Transverse colon (tissue), 4 donors: Measurements from ENCODE around the gene HBG2. TPM values are rescaled to one million over a fixed set of nuclear protein-coding genes. Genes with fewer than 3 reads are reported as not detected.

Experiments
- DNase-seq: peaks from one replicate; pipeline ENCODE4 v3.0.0-alpha.2; 2019
- H3K27ac ChIP-seq, 4 donors: fragments of 200-600 bp; sonication (generic); 2 replicates each; pipeline ENCODE4 v1.5.1; 2016 to 2018; ENCODE audit warnings: inconsistent platforms in 4 of 4
- H3K27me3 ChIP-seq: fragments of 200-600 bp; sonication (generic); 2 replicates; pipeline ENCODE4 v1.5.1; 2017; ENCODE audit warnings: inconsistent platforms
- H3K36me3 ChIP-seq, 4 donors: fragments of 200-600 bp; sonication (generic); 2 replicates each; pipeline ENCODE4 v1.5.1; 2017 to 2019; ENCODE audit warnings: inconsistent platforms in 4 of 4
- H3K4me1 ChIP-seq, 4 donors: fragments of 200-600 bp; sonication (generic); 2 replicates each; pipeline ENCODE4 v1.5.1; 2017 to 2020; ENCODE audit warnings: inconsistent platforms in 4 of 4
- H3K4me3 ChIP-seq, 4 donors: fragments of 200-600 bp; sonication (generic); 1 replicate in 1 of 4; 2 replicates in 3 of 4; pipeline versions ENCODE4 v1.5.1 to v1.6.1; 2017 to 2019; ENCODE audit warnings: inconsistent platforms in 4 of 4
- H3K9me3 ChIP-seq, 2 donors: fragments of 200-600 bp; sonication (generic); 2 replicates each; pipeline ENCODE4 v1.5.1; 2017 to 2019; ENCODE audit warnings: inconsistent platforms in 2 of 2
- CTCF ChIP-seq, 5 experiments: fragments of 200-600 bp in 3 of 5; fragments of 450-650 bp in 2 of 5; sonication (generic) in 3 of 5; IDR thresholded peaks; 1 replicate in 2 of 5; 2 replicates in 3 of 5; pipeline ENCODE4 v1.5.1; 2016 to 2017; ENCODE audit warnings: antibody characterized with exemption in 5 of 5, inconsistent platforms in 3 of 5, mild to moderate bottlenecking in 2 of 5, moderate library complexity in 1 of 5
- EP300 ChIP-seq: sonication (generic); formaldehyde crosslinking; IDR thresholded peaks from one replicate; pipeline ENCODE4 v1.6.1; 2017; ENCODE audit warnings: antibody characterized with exemption, low read depth
- POLR2A ChIP-seq: fragments of 450-650 bp; IDR thresholded peaks from one replicate; pipeline ENCODE4 v1.6.1; 2016; ENCODE audit warnings: antibody characterized with exemption, mild to moderate bottlenecking, moderate library complexity
- POLR2AphosphoS5 ChIP-seq, 3 donors: sonication (generic); formaldehyde crosslinking; IDR thresholded peaks; one replicate each; pipeline ENCODE4 v1.6.1; 2016; ENCODE audit warnings: antibody characterized with exemption in 3 of 3
- WGBS, 2 donors: methylation state at CpG; one replicate each; pipeline ENCODE4 v1.1.5; 2018; ENCODE audit warnings: low coverage in 1 of 2; 5-methylcytosine and 5-hydroxymethylcytosine counted together
- in situ Hi-C, 4 donors: fragments of 200-750 bp; cut with MboI; loops; one replicate each; pipeline versions ENCODE4 v1.15.0 to v1.15.1; 2017; ENCODE audit warnings: low sequenced_read_pairs in 3 of 4, low pct_ligation_motif_present in 1 of 4, low pct_unique_long_range_greater_than_20kb in 1 of 4
- intact Hi-C: fragments of 100-400 bp; cut with DNase I; formaldehyde crosslinking; loops from one replicate; pipeline ENCODE4 v1.15.1; 2023; ENCODE audit warnings: low total_unique reads
- total RNA-seq, 4 donors: library from RNA; depleted of rRNA; stranded (reverse); fragments of >200 nt; gene quantifications; one replicate each; pipeline ENCODE4 v1.1.0, GENCODE V29; 2016

HBG2 gene
- total RNA-seq, 4 donors from 2014 or later: not detected

- DNase-seq: no peak
- 77 to 86% methylated on average over 5 of the region's 5 CpGs for WGBS, 2 donors
- TF ChIP-seq POLR2A (no peak), CTCF (IDR thresholded peaks at IDR 0.05) (no peak), EP300 (no peak), POLR2AphosphoS5 (IDR thresholded peaks at IDR 0.05) (no peak)
- H3K27me3 ChIP-seq: no peaks in the 10 kb centered on the region
- H3K9me3 ChIP-seq: no peaks in the 10 kb centered on the region
- in situ Hi-C loops: no loop called here
- H3K27ac ChIP-seq: no peak overlapping the region
- no peak overlapping the region for H3K4me3 ChIP-seq
- no peaks in the 10 kb centered on the region for H3K4me1 ChIP-seq
- intact Hi-C loops: no loop called here
- H3K36me3 ChIP-seq: no peaks in the 10 kb centered on the region
These were observed 19.1 kb downstream of the HBG2 start for GRCh38 chr11:5235364-5236095.

- DNase-seq: no peak
- WGBS, 2 donors: 41 to 75% methylated on average over 1 to 2 of the region's 2 CpGs
- intact Hi-C loops: no loop called here
These were observed 20.2 kb downstream of the HBG2 start, which contains the start of gene HBD for GRCh38 chr11:5234381-5234834. Gene HBD (minus strand): TSS chr11:5234483. CDS start chr11:5234433, 50 bp downstream.

GRCh38 chr11:5233307-5233706 is 21.3 kb downstream of the HBG2 start:
- H3K4me3 ChIP-seq: no peak overlapping the region
- no peak overlapping the region for H3K27ac ChIP-seq
- no peaks in the 10 kb centered on the region for H3K27me3 ChIP-seq
- no peaks in the 10 kb centered on the region for H3K9me3 ChIP-seq
- TF ChIP-seq CTCF (IDR thresholded peaks at IDR 0.05): no peak
- 40 to 43% methylated on average over 1 of the region's 1 CpG for WGBS, 2 donors
- in situ Hi-C loops (no loop called here), intact Hi-C loops (no loop called here)
- H3K36me3 ChIP-seq: no peaks in the 10 kb centered on the region
- H3K4me1 ChIP-seq: no peaks in the 10 kb centered on the region
- DNase-seq: no peak

More at GRCh38 chr11:5234381-5234834, 20.2 kb downstream of the HBG2 start, which contains the start of gene HBD:
- H3K4me3 ChIP-seq: no peak within 1 kb of the TSS
- no peaks in the 10 kb centered on the region for H3K27me3 ChIP-seq
- H3K27ac ChIP-seq: no peak within 1 kb of the TSS
- H3K4me1 ChIP-seq: no peaks in the 10 kb centered on the region
- H3K9me3 ChIP-seq: no peaks in the 10 kb centered on the region
- no peaks in the 10 kb centered on the region for H3K36me3 ChIP-seq
- TF ChIP-seq EP300: no peak
- TF ChIP-seq POLR2A: no peak
- TF ChIP-seq CTCF (IDR thresholded peaks at IDR 0.05): no peak
- TF ChIP-seq POLR2AphosphoS5 (IDR thresholded peaks at IDR 0.05): no peak
- in situ Hi-C loops: no loop called here

- no peaks in the 10 kb centered on the region for H3K4me1 ChIP-seq
- H3K27me3 ChIP-seq: no peaks in the 10 kb centered on the region
- no peak overlapping the region for H3K27ac ChIP-seq
- DNase-seq: no peak
- intact Hi-C loops (no loop called here), in situ Hi-C loops (no loop called here)
- no peak overlapping the region for H3K4me3 ChIP-seq
- H3K9me3 ChIP-seq: no peaks in the 10 kb centered on the region
- TF ChIP-seq POLR2A (no peak), CTCF (IDR thresholded peaks at IDR 0.05) (no peak), EP300 (no peak), POLR2AphosphoS5 (IDR thresholded peaks at IDR 0.05) (no peak)
- no peaks in the 10 kb centered on the region for H3K36me3 ChIP-seq
- 97% methylated on average over 2 of the region's 2 CpGs; no CpG with 5 or more reads in 1 of the 2 donors for whole genome bisulfite sequencing, 2 donors
These were observed 21.8 kb downstream of the HBG2 start for GRCh38 chr11:5232821-5233220.
